CD14-positive monocyte (primary cell): Measurements from ENCODE around the gene SYCP3. TPM values are rescaled to one million over a fixed set of nuclear protein-coding genes. Genes with fewer than 3 reads are reported as not detected.

Source experiments
- DNase-seq, 3 donors: peaks; one replicate each; pipeline ENCODE4 v3.0.0-alpha.2; 2011 to 2022
- H2AFZ ChIP-seq: 2 replicates; pipeline ENCODE4 v1.6.0; 2012; ENCODE audit warnings: mild to moderate bottlenecking, low read depth, low read length, inconsistent platforms; ENCODE audit not compliant: insufficient read depth, poor library complexity, severe bottlenecking
- H3K27ac ChIP-seq, 2 donors: 1 replicate in 1 of 2; 2 replicates in 1 of 2; pipeline ENCODE4 v1.5.1; 2012 to 2013; ENCODE audit warnings: low read length in 2 of 2, control low read depth in 1 of 2, inconsistent platforms in 1 of 2, low read depth in 1 of 2, mild to moderate bottlenecking in 1 of 2
- H3K27me3 ChIP-seq, 2 donors: one replicate each; pipeline versions ENCODE4 v1.6.0 to v1.6.1; 2011 to 2013; ENCODE audit warnings: low read length in 2 of 2; ENCODE audit not compliant: control insufficient read depth in 2 of 2, insufficient read depth in 2 of 2
- H3K36me3 ChIP-seq, 2 donors: replicated peaks in 1 of 2; 1 replicate in 1 of 2; 2 replicates in 1 of 2; pipeline versions ENCODE4 v1.5.1 to v1.6.1; 2012 to 2013; ENCODE audit warnings: low read length in 2 of 2, control low read depth in 1 of 2, inconsistent platforms in 1 of 2, mild to moderate bottlenecking in 1 of 2; ENCODE audit not compliant: insufficient read depth in 2 of 2, control insufficient read depth in 1 of 2
- H3K4me1 ChIP-seq, 2 donors: 1 replicate in 1 of 2; 2 replicates in 1 of 2; pipeline versions ENCODE4 v1.5.1 to v1.6.1; 2012 to 2013; ENCODE audit warnings: low read length in 2 of 2, control low read depth in 1 of 2, inconsistent platforms in 1 of 2, mild to moderate bottlenecking in 1 of 2, moderate library complexity in 1 of 2; ENCODE audit not compliant: insufficient read depth in 2 of 2, control insufficient read depth in 1 of 2
- H3K4me2 ChIP-seq: replicated peaks from 2 replicates; pipeline ENCODE3; 2012; ENCODE audit warnings: low read length, moderate library complexity, mild to moderate bottlenecking; ENCODE audit not compliant: poor library complexity, severe bottlenecking; ENCODE audit errors: extremely low read depth
- H3K4me3 ChIP-seq, 3 experiments: fragments of 200-600 bp in 1 of 3; sonication (generic) in 1 of 3; replicated peaks in 1 of 3; 1 replicate in 2 of 3; 2 replicates in 1 of 3; pipeline ENCODE4 v1.5.1; 2011 to 2013; ENCODE audit warnings: low read length in 3 of 3, mild to moderate bottlenecking in 3 of 3, control low read depth in 2 of 3, low read depth in 2 of 3, inconsistent platforms in 1 of 3, moderate library complexity in 1 of 3
- H3K79me2 ChIP-seq: 2 replicates; pipeline ENCODE4 v1.6.0; 2012; ENCODE audit warnings: mild to moderate bottlenecking, control low read depth, inconsistent platforms, low read length, moderate library complexity; ENCODE audit not compliant: insufficient read depth
- H3K9ac ChIP-seq: 2 replicates; pipeline ENCODE4 v1.6.0; 2017; ENCODE audit warnings: low read length, mild to moderate bottlenecking; ENCODE audit not compliant: insufficient read depth, poor library complexity, severe bottlenecking
- H3K9me3 ChIP-seq, 2 donors: replicated peaks in 1 of 2; 1 replicate in 1 of 2; 2 replicates in 1 of 2; pipeline versions ENCODE4 v1.5.1 to v1.6.1; 2012 to 2013; ENCODE audit warnings: low read length in 2 of 2, control low read depth in 1 of 2; ENCODE audit not compliant: control insufficient read depth in 1 of 2, insufficient read depth in 1 of 2
- H4K20me1 ChIP-seq: 2 replicates; pipeline ENCODE4 v1.6.0; 2012; ENCODE audit warnings: mild to moderate bottlenecking, low read length, control low read depth, moderate library complexity; ENCODE audit not compliant: insufficient read depth
- H3K27ac Mint-ChIP-seq, 7 donors: one replicate each; pipeline ENCODE4 v1.8.0; 2020; ENCODE audit warnings: mild to moderate bottlenecking in 7 of 7, mixed read lengths in 7 of 7, moderate library complexity in 6 of 7, inconsistent platforms in 2 of 7
- H3K27me3 Mint-ChIP-seq, 3 donors: one replicate each; pipeline ENCODE4 v1.8.0; 2021 to 2022; ENCODE audit warnings: low read depth in 3 of 3, mild to moderate bottlenecking in 3 of 3, mixed read lengths in 3 of 3, moderate library complexity in 3 of 3, inconsistent platforms in 1 of 3
- H3K36me3 Mint-ChIP-seq, 2 donors: one replicate each; pipeline ENCODE4 v1.8.0; 2020; ENCODE audit warnings: mixed read lengths in 2 of 2, inconsistent platforms in 1 of 2, mild to moderate bottlenecking in 1 of 2
- H3K4me1 Mint-ChIP-seq: one replicate; pipeline ENCODE4 v1.8.0; 2020; ENCODE audit warnings: mild to moderate bottlenecking, mixed read lengths
- H3K4me3 Mint-ChIP-seq, 2 donors: one replicate each; pipeline ENCODE4 v1.8.0; 2020; ENCODE audit warnings: mild to moderate bottlenecking in 2 of 2, mixed read lengths in 2 of 2, moderate library complexity in 1 of 2
- H3K9me3 Mint-ChIP-seq, 7 donors: one replicate each; pipeline ENCODE4 v1.8.0; 2020 to 2022; ENCODE audit warnings: mixed read lengths in 7 of 7, mild to moderate bottlenecking in 6 of 7, moderate library complexity in 6 of 7, inconsistent platforms in 2 of 7
- WGBS: methylation state at CpG from one replicate; pipeline ENCODE4 v1.1.5; 2013; ENCODE audit warnings: missing lambda C conversion rate; ENCODE audit not compliant: insufficient coverage; 5-methylcytosine and 5-hydroxymethylcytosine counted together
- intact Hi-C, 2 donors: fragments of 100-400 bp; cut with micrococcal nuclease; formaldehyde crosslinking; loops; one replicate each; pipeline versions ENCODE4 v1.15.0 to v1.15.1; 2023
- polyA minus RNA-seq: library from RNA; depleted of rRNA, polyadenylated mRNA; stranded (reverse); fragments of >200 nt; gene quantifications from 2 replicates; pipeline ENCODE4 v1.2.3, GENCODE V29; 2012
- polyA plus RNA-seq, 3 donors: library from polyadenylated mRNA; depleted of rRNA in 1 of 3; unstranded in 2 of 3; stranded (reverse) in 1 of 3; fragments of 300-500 nt in 2 of 3; fragments of >200 nt in 1 of 3; fragmentation: Illumina TruSeq in 2 of 3; gene quantifications; 1 replicate in 2 of 3; 2 replicates in 1 of 3; pipeline ENCODE4 v1.2.3, GENCODE V29; 2012 to 2021
- total RNA-seq, 12 experiments: library from RNA in 1 of 12; stranded (reverse) in 1 of 12; fragments of 120-200 nt in 1 of 12; gene quantifications; one replicate each; pipeline ENCODE4 v1.2.4 and lab custom pipeline; 2013 to 2026; ENCODE audit warnings: mixed read lengths in 6 of 12, inconsistent platforms in 1 of 12
- TF ChIP-seq, protein P1 (sequence below): fragments of 200-600 bp; IDR thresholded peaks from one replicate; pipeline ENCODE4 v1.8.0; 2022; ENCODE audit warnings: antibody characterized with exemption, mild to moderate bottlenecking

Gene SYCP3
- 0.40 TPM for total RNA-seq (2013)
- polyA plus RNA-seq = under 1 TPM in 1 of 3 donors, not detected in 2; 0.15 TPM
- not detected in 2 replicates for polyA minus RNA-seq
- total RNA-seq (lab: John Stamatoyannopoulos, UW) = 0.06 to 2.7 (median 0.65) reads per million in 11 experiments

DNA sequence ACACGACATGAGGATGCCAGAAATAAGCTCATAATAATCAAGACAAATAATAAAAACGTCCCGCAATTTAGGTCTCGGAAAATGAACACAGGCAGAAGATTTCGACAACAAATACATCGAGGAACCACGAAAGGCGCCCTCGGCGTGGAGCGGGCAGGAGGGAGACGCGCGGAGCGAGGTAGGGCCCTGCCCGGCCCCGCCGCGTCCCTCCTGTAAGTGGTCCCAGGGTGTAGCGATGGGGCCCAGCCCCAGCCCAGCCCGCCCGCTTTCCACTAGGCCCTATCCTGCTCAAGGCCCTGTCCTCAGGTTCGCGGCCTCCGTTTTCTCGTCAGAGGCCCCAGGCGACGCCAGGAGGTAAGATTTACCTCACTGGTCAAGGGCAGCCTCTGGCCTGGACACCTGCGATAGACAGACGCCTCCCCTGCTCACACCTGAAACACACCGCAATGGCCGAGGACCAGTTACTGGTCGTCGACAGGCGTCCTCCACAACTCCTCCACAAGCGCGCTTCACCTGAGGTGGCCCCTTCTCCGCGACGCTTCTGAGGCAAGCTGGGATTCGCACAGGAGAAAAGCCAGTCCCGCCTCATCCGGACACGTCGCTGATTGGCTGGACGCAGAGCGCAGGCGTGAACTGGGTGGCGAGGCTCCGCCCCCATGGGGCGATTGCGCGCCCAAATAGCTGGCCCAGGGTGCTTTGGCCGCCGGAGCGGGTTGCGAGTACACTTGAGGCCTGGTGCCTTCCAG is at the start of gene SYCP3:
SYCP3 (minus strand) TSS at position 543 of the 746 bp plus-strand sequence. CDS start 1,527 bp downstream, outside the sequence.
- Mint-ChIP-seq H3K27ac (peak within 1 kb of the TSS in 1 of 7 donors; percentile 55), H3K4me1 (no peaks in the 10 kb centered on the region), H3K9me3 (peaks cover 0 to 10% (median 4%) of the 10 kb centered on the region in 7 donors), H3K4me3 (no peak within 1 kb of the TSS), H3K36me3 (peaks cover 60 to 79% of the 10 kb centered on the region in 2 donors), H3K27me3 (peaks cover 0 to 2% (median 1%) of the 10 kb centered on the region in 3 donors)
- H3K27ac ChIP-seq = no peak within 1 kb of the TSS
- H3K9me3 ChIP-seq = peaks cover 0 to 8% of the 10 kb centered on the region in 2 donors
- H2AFZ ChIP-seq = no peak within 1 kb of the TSS
- 98% methylated on average over 53 of the region's 57 CpGs for WGBS
- no peak within 1 kb of the TSS for H3K9ac ChIP-seq
- H3K4me2 ChIP-seq = no peak within 1 kb of the TSS
- H3K36me3 ChIP-seq = peaks cover 57 to 77% of the 10 kb centered on the region in 2 donors
- H3K4me3 ChIP-seq = no peak within 1 kb of the TSS
- intact Hi-C loops = no loop called here
- no peaks in the 10 kb centered on the region for H3K27me3 ChIP-seq
- no peaks in the 10 kb centered on the region for H3K79me2 ChIP-seq
- DNase-seq = no peak
- TF ChIP-seq, protein P1, sequence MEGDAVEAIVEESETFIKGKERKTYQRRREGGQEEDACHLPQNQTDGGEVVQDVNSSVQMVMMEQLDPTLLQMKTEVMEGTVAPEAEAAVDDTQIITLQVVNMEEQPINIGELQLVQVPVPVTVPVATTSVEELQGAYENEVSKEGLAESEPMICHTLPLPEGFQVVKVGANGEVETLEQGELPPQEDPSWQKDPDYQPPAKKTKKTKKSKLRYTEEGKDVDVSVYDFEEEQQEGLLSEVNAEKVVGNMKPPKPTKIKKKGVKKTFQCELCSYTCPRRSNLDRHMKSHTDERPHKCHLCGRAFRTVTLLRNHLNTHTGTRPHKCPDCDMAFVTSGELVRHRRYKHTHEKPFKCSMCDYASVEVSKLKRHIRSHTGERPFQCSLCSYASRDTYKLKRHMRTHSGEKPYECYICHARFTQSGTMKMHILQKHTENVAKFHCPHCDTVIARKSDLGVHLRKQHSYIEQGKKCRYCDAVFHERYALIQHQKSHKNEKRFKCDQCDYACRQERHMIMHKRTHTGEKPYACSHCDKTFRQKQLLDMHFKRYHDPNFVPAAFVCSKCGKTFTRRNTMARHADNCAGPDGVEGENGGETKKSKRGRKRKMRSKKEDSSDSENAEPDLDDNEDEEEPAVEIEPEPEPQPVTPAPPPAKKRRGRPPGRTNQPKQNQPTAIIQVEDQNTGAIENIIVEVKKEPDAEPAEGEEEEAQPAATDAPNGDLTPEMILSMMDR = no peak
- H4K20me1 ChIP-seq = no peaks in the 10 kb centered on the region
- no peaks in the 10 kb centered on the region for H3K4me1 ChIP-seq

DNA sequence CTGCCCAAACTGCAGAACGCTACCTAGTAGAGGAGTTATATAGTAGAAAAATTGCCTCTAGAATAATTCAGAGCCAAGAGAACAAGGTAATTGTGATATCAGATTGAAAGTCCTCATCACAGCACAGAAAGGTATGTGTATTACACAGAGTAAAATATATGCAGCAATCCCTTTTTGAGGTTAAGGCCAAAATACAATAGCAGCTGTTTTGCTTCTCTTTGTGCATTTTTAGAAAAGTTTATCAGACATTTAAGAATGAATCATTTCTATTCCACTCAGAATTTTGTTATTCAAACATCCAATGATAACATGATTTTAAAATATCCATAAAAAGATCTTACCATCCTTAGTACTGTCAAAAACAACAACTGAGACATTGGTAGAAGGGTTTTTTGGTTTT is 46.4 kb upstream of the SYCP3 start:
- H3K36me3 Mint-ChIP-seq = peaks cover 57 to 77% of the 10 kb centered on the region in 2 donors
- TF ChIP-seq, protein P1 = no peak
- Histone ChIP-seq H3K4me3 (no peak overlapping the region), H3K79me2 (no peaks in the 10 kb centered on the region), H3K9ac (no peak overlapping the region), H3K27ac (no peak overlapping the region), H3K27me3 (no peaks in the 10 kb centered on the region), H4K20me1 (no peaks in the 10 kb centered on the region), H3K36me3 (peaks cover 41 to 67% of the 10 kb centered on the region in 2 donors), H3K4me1 (peaks cover 12 to 16% of the 10 kb centered on the region in 2 donors), H3K4me2 (no peak overlapping the region), H3K9me3 (no peaks in the 10 kb centered on the region), H2AFZ (no peak overlapping the region)
- H3K27ac Mint-ChIP-seq = peak overlapping the region in 1 of 7 donors; percentile 42
- peaks cover 15% of the 10 kb centered on the region for H3K4me1 Mint-ChIP-seq
- intact Hi-C loops = no loop called here
- H3K4me3 Mint-ChIP-seq = no peak overlapping the region
- peaks cover 0 to 2% (median 0%) of the 10 kb centered on the region in 7 donors for H3K9me3 Mint-ChIP-seq
- H3K27me3 Mint-ChIP-seq = no peaks in the 10 kb centered on the region
- WGBS = no CpG with 5 or more reads among the region's 1 CpG
- DNase-seq = no peak
